ENCODE results near the gene CTNNAL1.
A peak's percentile ranks its signal among the peaks of the same experiment; 100 is the strongest.
"Not testable (repeated sequence)": the region's sequence is repeated elsewhere in the genome, so short reads cannot be mapped to it uniquely, and the experiment has no call there.

Gene CTNNAL1

DNA sequence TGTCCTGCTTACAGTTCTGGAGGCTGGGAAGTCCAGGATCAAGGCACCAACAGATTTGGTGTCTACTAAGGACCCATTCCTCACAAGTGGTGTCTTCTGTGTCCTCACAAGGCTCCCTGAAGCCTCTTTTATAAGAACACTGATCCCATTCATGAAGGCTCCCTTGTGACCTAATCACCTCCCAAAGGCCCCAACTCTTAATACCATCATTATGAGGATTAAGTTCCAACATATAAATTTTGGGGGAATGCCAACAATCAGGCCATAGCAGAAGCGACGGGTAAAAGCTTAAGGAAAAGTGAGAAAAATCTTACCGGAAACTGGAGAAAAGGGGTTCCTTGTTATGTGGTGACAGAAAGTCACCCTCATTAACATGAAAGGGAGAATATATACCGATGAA, 11.2 kb downstream of the CTNNAL1 start:
- DNase-seq = no peak
- in situ Hi-C loops (cut with MboI; ENCODE audit: low pct_unique_long_range_greater_than_20kb, low sequenced_read_pairs) = no loop called here

DNA sequence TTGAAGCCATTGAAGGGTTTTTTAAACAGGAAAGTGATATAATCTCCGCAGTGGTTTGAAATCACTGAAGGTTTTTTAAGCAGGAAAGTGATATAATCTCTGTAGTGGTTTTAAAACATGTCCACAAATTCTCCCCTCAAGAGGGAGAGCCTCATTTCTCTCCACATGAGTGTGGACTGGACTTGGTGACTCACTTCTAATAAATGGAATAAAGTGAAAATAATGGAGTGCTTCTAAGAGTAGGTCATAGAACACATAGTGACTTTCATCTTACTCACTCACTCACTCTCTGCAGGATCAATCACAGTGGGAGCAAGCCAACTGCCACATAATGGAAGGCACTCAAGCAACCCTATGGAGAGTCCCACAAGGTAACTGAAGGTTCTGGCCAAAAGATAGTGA, 12.0 kb downstream of the CTNNAL1 start:
- no peak for DNase-seq
- in situ Hi-C loops (cut with MboI; ENCODE audit: low pct_unique_long_range_greater_than_20kb, low sequenced_read_pairs) = no loop called here

DNA sequence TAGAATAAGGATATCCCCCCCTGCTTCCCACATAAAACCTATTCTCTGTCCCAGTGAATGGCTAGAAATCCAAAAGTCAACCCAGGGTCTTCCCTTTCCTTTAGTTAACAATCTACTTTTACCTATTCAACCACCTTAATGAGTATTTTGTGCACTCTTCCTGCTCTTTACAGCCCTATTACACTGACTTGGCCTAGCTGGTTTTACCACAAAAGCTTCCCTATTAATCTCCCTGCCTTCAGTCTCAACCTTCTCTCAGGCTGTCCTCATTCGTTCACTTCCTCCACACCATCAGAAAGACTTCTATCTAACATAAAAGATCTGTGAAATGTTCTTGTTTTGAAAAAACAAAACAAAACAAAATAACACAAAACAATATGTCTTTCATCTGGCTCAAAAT, 16.2 kb downstream of the CTNNAL1 start:
- DNase-seq = no peak
- in situ Hi-C loops (cut with MboI; ENCODE audit: low pct_unique_long_range_greater_than_20kb, low sequenced_read_pairs) = no loop called here

- in situ Hi-C loops (cut with MboI; ENCODE audit: low pct_unique_long_range_greater_than_20kb, low sequenced_read_pairs) = no loop called here
- DNase-seq = no peak
Observed at GRCh38 chr9:108996643-108997042, 16.7 kb downstream of the CTNNAL1 start.

DNA sequence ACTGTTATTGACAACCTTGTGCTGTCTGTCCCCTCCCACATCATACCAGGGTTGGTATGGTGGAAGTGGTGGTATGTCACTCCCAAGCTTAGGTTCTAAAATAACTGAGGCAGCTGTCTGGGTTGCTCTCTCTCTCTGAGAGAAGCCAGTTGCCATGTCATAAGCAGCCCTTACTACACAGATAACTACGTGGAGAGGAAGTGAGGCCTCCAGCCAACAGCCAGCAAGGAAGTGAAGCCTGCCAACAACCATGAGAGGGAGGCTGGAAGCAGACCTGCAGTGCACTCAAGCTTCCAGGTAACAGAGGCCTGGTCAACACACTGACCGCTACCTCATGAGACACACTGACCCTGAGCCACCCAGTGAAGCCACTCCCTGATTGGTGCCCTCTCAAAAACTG, 18.6 kb downstream of the CTNNAL1 start:
- DNase-seq = peak; percentile 55
- in situ Hi-C loops (cut with MboI; ENCODE audit: low pct_unique_long_range_greater_than_20kb, low sequenced_read_pairs) = no loop called here

DNA sequence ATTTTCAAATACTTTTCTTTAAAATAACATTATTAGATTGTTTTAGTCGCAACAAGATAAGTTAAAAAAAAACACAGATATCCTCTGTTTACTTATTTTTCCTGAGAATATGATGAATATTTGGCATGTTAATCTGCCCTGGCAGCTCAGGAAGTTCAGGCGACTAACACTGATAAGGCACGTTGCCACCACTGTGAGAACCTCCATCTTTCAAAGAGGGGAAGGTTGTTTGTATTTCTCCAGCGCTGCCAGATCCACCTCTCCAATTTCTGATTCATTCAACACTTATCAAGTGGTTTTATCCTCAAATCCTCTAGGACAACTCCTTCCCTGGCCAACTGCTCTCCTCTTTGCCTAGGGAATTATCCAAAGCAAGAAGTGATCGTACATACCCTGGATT, 21.8 kb downstream of the CTNNAL1 start:
- in situ Hi-C loops (cut with MboI; ENCODE audit: low pct_unique_long_range_greater_than_20kb, low sequenced_read_pairs) = no loop called here
- no peak for DNase-seq

- no peak for DNase-seq
- in situ Hi-C loops (cut with MboI; ENCODE audit: low pct_unique_long_range_greater_than_20kb, low sequenced_read_pairs) = no loop called here
Observed at GRCh38 chr9:108983885-108984284, 29.4 kb downstream of the CTNNAL1 start.

DNA sequence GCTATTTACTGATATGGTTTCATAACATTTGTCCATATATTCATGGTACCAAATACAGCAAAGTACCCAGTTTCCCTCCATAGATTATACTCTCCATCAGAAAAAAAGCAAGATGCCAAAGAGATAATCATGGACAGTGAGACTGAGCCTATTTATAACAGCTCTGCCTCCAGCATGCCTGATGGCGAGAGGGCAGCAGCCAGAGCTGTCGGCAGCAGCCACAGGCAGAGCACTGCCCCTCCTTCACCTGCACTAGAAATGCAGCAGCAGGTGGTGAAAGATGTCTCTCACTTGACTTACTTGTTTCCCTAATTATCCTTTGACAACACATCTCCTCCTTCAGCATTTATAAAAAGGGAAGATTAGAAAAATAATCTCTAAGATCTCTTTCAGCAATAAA, 32.4 kb downstream of the CTNNAL1 start:
- no peak for DNase-seq
- in situ Hi-C loops (cut with MboI; ENCODE audit: low pct_unique_long_range_greater_than_20kb, low sequenced_read_pairs) = no loop called here

DNA sequence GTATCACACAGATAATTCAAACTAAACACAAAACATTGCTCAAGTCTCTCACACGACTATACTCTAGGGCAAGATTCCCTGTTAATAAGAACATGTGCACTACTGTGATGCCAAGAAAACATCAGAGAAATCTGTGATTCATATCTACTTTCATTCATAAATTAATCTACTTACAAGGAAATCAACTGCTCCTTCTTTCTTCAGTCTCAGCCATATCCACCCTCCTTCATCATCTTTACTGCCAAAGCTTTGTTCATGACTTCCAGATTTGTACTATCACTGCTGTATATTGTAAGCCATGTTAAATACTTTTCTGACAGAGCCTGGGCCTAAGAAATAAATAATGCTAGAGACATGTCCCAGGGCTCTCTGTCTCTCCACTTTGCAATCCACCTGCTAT, 35.1 kb downstream of the CTNNAL1 start:
- in situ Hi-C loops (cut with MboI; ENCODE audit: low pct_unique_long_range_greater_than_20kb, low sequenced_read_pairs) = no loop called here
- DNase-seq = no peak

DNA sequence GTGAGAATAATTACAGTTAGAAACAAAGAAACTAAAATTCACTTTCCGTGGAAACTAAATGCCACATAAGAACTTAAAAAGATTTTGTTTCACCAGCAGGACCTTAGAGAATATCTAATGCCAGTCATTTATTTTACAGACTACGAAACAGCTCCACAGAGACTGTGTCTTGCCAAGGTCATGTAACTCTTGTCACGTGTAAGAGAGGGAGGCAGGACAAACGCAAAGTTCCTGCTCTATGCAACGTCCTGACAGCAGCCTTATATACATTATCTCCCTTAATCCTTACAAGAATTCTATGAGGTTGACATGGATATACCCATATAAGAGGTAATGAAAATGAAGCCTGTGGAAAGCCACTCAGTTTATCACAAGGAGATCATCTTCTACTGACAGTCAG, 39.4 kb downstream of the CTNNAL1 start:
- in situ Hi-C loops (cut with MboI; ENCODE audit: low pct_unique_long_range_greater_than_20kb, low sequenced_read_pairs) = no loop called here

GRCh38 chr9:108972626-108973209, 40.6 kb downstream of the CTNNAL1 start:
- in situ Hi-C loops (cut with MboI; ENCODE audit: low pct_unique_long_range_greater_than_20kb, low sequenced_read_pairs) = no loop called here
- no peak for DNase-seq

More for the DNA sequence above, 39.4 kb downstream of the CTNNAL1 start:
- no peak for DNase-seq

DNA sequence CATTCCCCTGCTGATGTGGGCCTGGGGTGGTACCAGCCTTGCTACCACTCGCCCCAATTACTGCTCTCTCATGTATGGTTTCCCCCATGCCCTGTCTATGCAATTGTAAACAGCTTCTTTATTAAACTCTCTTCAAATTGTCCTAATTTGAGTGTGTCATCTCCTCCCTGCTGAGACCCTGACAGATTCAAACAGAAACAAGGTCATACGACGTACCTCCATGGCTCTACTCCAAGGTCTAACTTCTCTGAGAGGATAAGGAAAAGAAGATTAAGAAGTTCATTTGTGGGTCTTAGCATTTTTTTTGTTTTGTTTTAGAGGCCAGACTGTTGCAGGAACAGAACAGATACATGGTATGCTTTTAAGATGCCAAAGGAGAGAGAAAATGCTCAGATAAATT, 41.1 kb downstream of the CTNNAL1 start:
- in situ Hi-C loops (cut with MboI; ENCODE audit: low pct_unique_long_range_greater_than_20kb, low sequenced_read_pairs) = no loop called here
- no peak for DNase-seq

GRCh38 chr9:108971392-108971791, 41.9 kb downstream of the CTNNAL1 start:
- in situ Hi-C loops (cut with MboI; ENCODE audit: low pct_unique_long_range_greater_than_20kb, low sequenced_read_pairs); DNase-seq: not testable (repeated sequence)

DNA sequence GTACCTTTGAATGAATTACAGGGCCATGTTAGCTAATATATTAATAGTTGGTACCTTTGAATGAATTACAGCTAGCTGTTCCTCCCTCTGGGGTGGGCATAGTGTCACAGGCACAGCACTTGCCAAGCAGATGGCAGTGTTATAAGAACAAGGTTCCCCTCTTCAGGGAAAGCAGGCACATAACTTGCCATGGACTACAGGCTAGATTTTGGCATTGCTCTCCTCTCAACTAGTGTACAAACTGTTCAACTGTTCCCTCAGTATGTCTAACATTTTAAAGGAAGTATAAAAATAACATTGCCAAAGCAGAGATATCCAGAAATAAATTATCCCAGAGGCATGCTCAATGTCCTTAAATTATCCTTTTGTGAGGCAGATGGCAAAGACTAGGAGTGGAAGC, 45.4 kb downstream of the CTNNAL1 start:
- in situ Hi-C loops (cut with MboI; ENCODE audit: low pct_unique_long_range_greater_than_20kb, low sequenced_read_pairs) = no loop called here
- DNase-seq = no peak

DNA sequence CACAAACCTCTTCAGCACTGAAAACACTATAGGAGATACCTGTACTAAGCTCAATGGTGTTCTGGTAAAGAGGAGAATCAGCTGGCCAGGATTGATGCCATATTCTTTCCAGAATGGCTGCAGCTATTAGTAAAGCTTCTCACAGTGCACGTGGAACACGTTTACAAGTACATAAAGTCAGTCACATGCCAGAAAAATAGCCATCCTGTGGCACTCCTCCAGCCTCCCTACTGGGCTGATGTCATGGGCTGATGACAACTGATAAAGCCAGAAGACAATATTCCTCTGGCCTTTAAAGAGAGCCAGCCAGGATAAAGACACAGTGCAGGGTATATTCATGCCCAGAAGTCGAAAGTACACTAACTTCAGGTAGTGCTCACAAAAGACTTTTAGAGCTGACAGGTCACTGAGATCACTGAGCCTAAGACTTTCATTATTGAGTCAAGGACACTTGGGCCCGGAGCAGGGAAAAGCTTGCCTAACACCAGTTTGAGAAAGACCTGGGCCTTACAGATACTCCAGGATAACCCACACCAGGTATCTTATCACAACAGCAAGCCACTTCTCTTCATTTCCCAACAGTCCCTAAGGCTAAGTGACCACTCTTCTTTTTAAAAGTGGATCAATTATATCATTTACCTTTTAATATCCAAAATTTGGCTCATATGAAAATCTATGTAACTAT, 49.7 kb downstream of the CTNNAL1 start:
- DNase-seq = no peak
- in situ Hi-C loops (cut with MboI; ENCODE audit: low pct_unique_long_range_greater_than_20kb, low sequenced_read_pairs) = no loop called here

GRCh38 chr9:108961151-108961550, 52.1 kb downstream of the CTNNAL1 start:
- in situ Hi-C loops (cut with MboI; ENCODE audit: low pct_unique_long_range_greater_than_20kb, low sequenced_read_pairs) = no loop called here

GRCh38 chr9:108960331-108960730, 53.0 kb downstream of the CTNNAL1 start:
- in situ Hi-C loops (cut with MboI; ENCODE audit: low pct_unique_long_range_greater_than_20kb, low sequenced_read_pairs) = no loop called here

More at GRCh38 chr9:108961151-108961550, 52.1 kb downstream of the CTNNAL1 start:
- DNase-seq = no peak

GRCh38 chr9:108956631-108957026, 56.7 kb downstream of the CTNNAL1 start:
- in situ Hi-C loops (cut with MboI; ENCODE audit: low pct_unique_long_range_greater_than_20kb, low sequenced_read_pairs) = no loop called here
- DNase-seq = no peak

More at GRCh38 chr9:108960331-108960730, 53.0 kb downstream of the CTNNAL1 start:
- no peak for DNase-seq

DNA sequence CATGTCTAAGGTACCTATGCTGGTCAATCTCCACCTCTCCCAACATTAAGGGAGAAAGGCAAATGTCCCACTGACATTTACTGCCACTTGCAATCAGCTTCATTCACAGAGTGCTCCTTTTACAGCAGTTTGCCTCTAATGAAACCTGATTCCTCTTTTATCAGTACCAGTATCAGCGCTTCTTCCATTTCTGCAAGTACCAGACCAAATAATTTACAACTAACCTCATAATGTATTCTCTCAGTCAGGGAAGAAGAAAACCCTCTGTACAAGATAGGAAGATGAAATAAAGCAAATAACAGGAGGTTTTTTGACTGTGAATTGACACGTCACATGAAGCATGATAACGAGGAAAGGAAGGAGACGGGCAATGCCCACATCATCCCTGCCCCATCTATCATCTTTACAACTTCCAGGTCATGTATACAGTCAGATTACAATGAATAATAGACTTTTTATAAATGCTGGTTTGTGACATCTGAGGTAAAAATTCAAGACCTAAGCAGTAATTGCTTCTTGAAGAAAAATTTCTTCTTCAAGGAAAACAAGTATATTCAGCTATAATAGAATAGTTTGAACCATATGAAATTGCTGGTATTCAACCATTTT, 57.2 kb downstream of the CTNNAL1 start:
- no peak for DNase-seq
- in situ Hi-C loops (cut with MboI; ENCODE audit: low pct_unique_long_range_greater_than_20kb, low sequenced_read_pairs) = no loop called here

DNA sequence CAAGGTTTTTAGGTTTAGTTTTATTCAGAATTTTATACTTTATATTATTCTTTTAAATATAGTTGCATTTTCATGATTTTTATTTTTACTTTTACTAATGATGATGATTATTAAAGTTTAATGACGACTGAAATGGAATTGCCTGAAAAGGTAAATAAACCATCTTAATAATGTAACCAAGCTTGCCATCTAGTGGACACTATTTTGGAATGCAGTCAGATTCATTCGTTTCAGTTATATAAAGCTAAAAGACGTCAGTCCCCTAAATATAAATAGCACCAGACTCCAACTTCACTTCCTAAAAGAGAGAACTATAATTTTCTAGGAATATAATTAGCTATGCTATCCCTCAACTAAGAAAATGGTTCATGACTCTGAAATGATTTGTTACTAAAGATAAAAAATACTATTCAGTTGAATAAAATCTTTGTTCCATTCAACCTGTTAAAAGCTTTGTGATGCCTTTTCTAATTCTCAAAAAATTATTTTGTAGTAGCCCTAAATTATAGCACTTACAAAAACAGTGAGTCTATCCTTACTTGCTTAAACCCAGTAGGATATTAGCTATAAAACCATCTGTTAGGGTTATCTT, 59.2 kb downstream of the CTNNAL1 start:
- in situ Hi-C loops (cut with MboI; ENCODE audit: low pct_unique_long_range_greater_than_20kb, low sequenced_read_pairs) = no loop called here
- DNase-seq = peak; percentile 45
